Fibroblast of mammary gland (primary cell): ENCODE measurements around the gene MAPK8IP3.

Experiments used
- DNase-seq: peaks from one replicate; pipeline ENCODE4 v3.0.0-alpha.2; 2010; ENCODE audit warnings: low read depth
- H3K4me3 ChIP-seq: 2 replicates; pipeline ENCODE4 v1.5.1; 2011; ENCODE audit warnings: low read depth, mild to moderate bottlenecking, low read length, moderate library complexity; ENCODE audit not compliant: control insufficient read depth
- CTCF ChIP-seq: conservative IDR thresholded peaks from 2 replicates; pipeline ENCODE4 v1.5.1; 2011; ENCODE audit warnings: low read depth, low read length, inconsistent platforms; ENCODE audit not compliant: control insufficient read depth, insufficient read depth

Gene MAPK8IP3

GRCh38 chr16:1787322-1788094 lies 81.5 kb downstream of the MAPK8IP3 start:
- TF ChIP-seq CTCF: no peak
- no peak overlapping the region for H3K4me3 ChIP-seq
- no peak for DNase-seq

- no peak for TF ChIP-seq CTCF
- H3K4me3 ChIP-seq: no peak overlapping the region
- no peak for DNase-seq
These were observed 82.2 kb downstream of the MAPK8IP3 start for GRCh38 chr16:1788095-1788707.

GRCh38 chr16:1788708-1789100 lies 82.7 kb downstream of the MAPK8IP3 start:
- TF ChIP-seq CTCF: no peak
- DNase-seq: no peak
- H3K4me3 ChIP-seq: no peak overlapping the region

GRCh38 chr16:1789643-1790045 lies 83.6 kb downstream of the MAPK8IP3 start:
- no peak for DNase-seq

GRCh38 chr16:1790261-1790610 lies 84.2 kb downstream of the MAPK8IP3 start:
- H3K4me3 ChIP-seq: no peak overlapping the region
- TF ChIP-seq CTCF: no peak
- no peak for DNase-seq

More at GRCh38 chr16:1789643-1790045, 83.6 kb downstream of the MAPK8IP3 start:
- TF ChIP-seq CTCF: no peak
- H3K4me3 ChIP-seq: no peak overlapping the region

- TF ChIP-seq CTCF: no peak
- no peak for DNase-seq
- no peak overlapping the region for H3K4me3 ChIP-seq
These were observed 84.7 kb downstream of the MAPK8IP3 start for GRCh38 chr16:1790611-1791255.
